Adrenal gland (tissue), 19 donors: Measurements from ENCODE around the gene ACTC1. TPM values are rescaled to one million over a fixed set of nuclear protein-coding genes. Genes with fewer than 3 reads are reported as not detected.

ENCODE experiments used
- DNase-seq, 7 donors: peaks; one replicate each; pipeline ENCODE4 v3.0.0-alpha.2; 2019 to 2020
- H3K27ac ChIP-seq, 5 donors: fragments of 200-600 bp; sonication (generic) in 4 of 5; 1 replicate in 3 of 5; 2 replicates in 2 of 5; pipeline versions ENCODE4 v1.5.1 to v1.8.0; 2016 to 2020; ENCODE audit warnings: mild to moderate bottlenecking in 1 of 5
- H3K27me3 ChIP-seq: fragments of 200-600 bp; 2 replicates; pipeline ENCODE4 v1.8.0; 2021
- H3K36me3 ChIP-seq, 2 donors: fragments of 200-600 bp; replicated peaks in 1 of 2; 1 replicate in 1 of 2; 2 replicates in 1 of 2; pipeline versions ENCODE4 v1.5.1 to v1.8.0; 2018 to 2022
- H3K4me1 ChIP-seq, 2 donors: fragments of 200-600 bp; replicated peaks in 1 of 2; 1 replicate in 1 of 2; 2 replicates in 1 of 2; pipeline versions ENCODE4 v1.5.1 to v1.8.0; 2018 to 2021
- H3K4me3 ChIP-seq, 4 donors: fragments of 200-600 bp; sonication (generic) in 3 of 4; one replicate each; pipeline ENCODE4 v1.5.1; 2016 to 2018
- H3K9me3 ChIP-seq, 3 donors: fragments of 200-600 bp; sonication (generic) in 1 of 3; replicated peaks in 1 of 3; 1 replicate in 2 of 3; 2 replicates in 1 of 3; pipeline versions ENCODE4 v1.5.1 to v1.8.0; 2016 to 2021
- POLR2A ChIP-seq, 2 donors: fragments of 450-650 bp; IDR thresholded peaks; one replicate each; pipeline ENCODE4 v1.6.1; 2017; ENCODE audit warnings: antibody characterized with exemption in 2 of 2, mild to moderate bottlenecking in 2 of 2, moderate library complexity in 1 of 2
- WGBS, 4 donors: extraction: QIAGEN DNeasy Blood & Tissue Kit in 2 of 4; methylation state at CpG; one replicate each; pipeline versions ENCODE4 v1.1.5 to v1.1.7; 2013 to 2017; 5-methylcytosine and 5-hydroxymethylcytosine counted together
- intact Hi-C, 2 donors: fragments of 100-400 bp; cut with DNase I; formaldehyde crosslinking; loops; one replicate each; pipeline versions ENCODE4 v1.14.1 to v1.15.0; 2022 to 2023
- long read RNA-seq, 10 donors: library from polyadenylated mRNA in 3 of 10; unstranded in 2 of 10; stranded (forward) in 1 of 10; transcript quantifications; one replicate each; pipeline ENCODE4 v2.0.0 and lab custom pipeline, GENCODE V29; 2021 to 2026
- polyA plus RNA-seq, 3 donors: library from polyadenylated mRNA; stranded (reverse); fragments of 200-250 nt in 2 of 3; fragments of 350-450 nt in 1 of 3; fragmentation: Illumina TruSeq in 1 of 3; extraction: RNeasy Lipid Tissue Mini Kit (QIAGEN cat#74804) in 1 of 3; gene quantifications; one replicate each; pipeline ENCODE4 v1.2.3, GENCODE V29; 2013 to 2014
- total RNA-seq, 9 donors: library from RNA; depleted of rRNA in 4 of 9; stranded (reverse); fragments of >200 nt in 4 of 9; fragments of 120-200 nt in 1 of 9; fragmentation: NEBNext Ultra II Directional in 1 of 9; extraction: Animal tissue kit (Norgen Biotek cat#: 25700) in 1 of 9; gene quantifications; one replicate each; pipeline versions ENCODE4 v1.1.0 to v1.2.4, GENCODE V29; 2013 to 2023
- TF ChIP-seq, protein P1 (sequence below), 6 experiments: fragments of 450-650 bp in 4 of 6; fragments of 200-600 bp in 2 of 6; sonication (generic) in 1 of 6; IDR thresholded peaks; 1 replicate in 5 of 6; 2 replicates in 1 of 6; pipeline versions ENCODE4 v1.5.1 to v1.8.0; 2016 to 2021; ENCODE audit warnings: antibody characterized with exemption in 6 of 6, mild to moderate bottlenecking in 2 of 6, moderate library complexity in 1 of 6
- donor health status: healthy with polysubstance abuse.
- donor health status: Bipolar disorder and iron deficiency.
- donor health status: DM: yes; HTN: yes; CAD: no.
- donor health status: DM: no; HTN: no; CAD: no.
- donor health status: DM: no; HTN: no; CAD: no.
- donor health status: DM: yes; HTN: yes; CAD: no.

Gene ACTC1
- total RNA-seq: under 1 TPM in 6 of 9 donors, not detected in 3; 0.11 to 0.81 (median 0.48) TPM
- 1 to 10 TPM; 1.2 to 7.3 (median 6.4) TPM for polyA plus RNA-seq
- long read RNA-seq, donor 1, transcript ACTC1-201 (7 exons, 3,694 nt): major isoform, 5 of 5 reads
- long read RNA-seq, donor 1, partial matches to known transcripts: 0 of 5 reads
- long read RNA-seq, donor 1, other reads (novel, unspliced or antisense): 0 of 5 reads
- long read RNA-seq, donor 2, transcript ACTC1-201 (7 exons, 3,694 nt): major isoform, 7 of 7 reads
- long read RNA-seq, donor 2, partial matches to known transcripts: 0 of 7 reads
- long read RNA-seq, donor 2, other reads (novel, unspliced or antisense): 0 of 7 reads
- long read RNA-seq, donor 3, transcript ACTC1-201 (7 exons, 3,694 nt): major isoform, 6 of 6 reads
- long read RNA-seq, donor 3, partial matches to known transcripts: 0 of 6 reads
- long read RNA-seq, donor 3, other reads (novel, unspliced or antisense): 0 of 6 reads
- long read RNA-seq, donor 4: 0 reads
- long read RNA-seq, donor 5, partial matches to known transcripts: 1 of 1 reads
- long read RNA-seq, donor 5, other reads (novel, unspliced or antisense): 0 of 1 reads
- long read RNA-seq, donor 6, partial matches to known transcripts: 3 of 4 reads
- long read RNA-seq, donor 6, other reads (novel, unspliced or antisense): 1 of 4 reads
- long read RNA-seq, donor 7, transcript ACTC1-201 (7 exons, 3,694 nt): major isoform, 19 of 32 reads
- long read RNA-seq, donor 7, partial matches to known transcripts: 13 of 32 reads
- long read RNA-seq, donor 7, other reads (novel, unspliced or antisense): 0 of 32 reads
- long read RNA-seq, donor 8: 0 reads
- long read RNA-seq, donor 9, transcript ACTC1-201 (7 exons, 3,694 nt): major isoform, 8 of 17 reads
- long read RNA-seq, donor 9, partial matches to known transcripts: 9 of 17 reads
- long read RNA-seq, donor 9, other reads (novel, unspliced or antisense): 0 of 17 reads
- long read RNA-seq, donor 10, partial matches to known transcripts: 0 of 1 reads
- long read RNA-seq, donor 10, other reads (novel, unspliced or antisense): 0 of 1 reads

- no peak for TF ChIP-seq POLR2A (IDR thresholded peaks at IDR 0.05)
- TF ChIP-seq, protein P1, sequence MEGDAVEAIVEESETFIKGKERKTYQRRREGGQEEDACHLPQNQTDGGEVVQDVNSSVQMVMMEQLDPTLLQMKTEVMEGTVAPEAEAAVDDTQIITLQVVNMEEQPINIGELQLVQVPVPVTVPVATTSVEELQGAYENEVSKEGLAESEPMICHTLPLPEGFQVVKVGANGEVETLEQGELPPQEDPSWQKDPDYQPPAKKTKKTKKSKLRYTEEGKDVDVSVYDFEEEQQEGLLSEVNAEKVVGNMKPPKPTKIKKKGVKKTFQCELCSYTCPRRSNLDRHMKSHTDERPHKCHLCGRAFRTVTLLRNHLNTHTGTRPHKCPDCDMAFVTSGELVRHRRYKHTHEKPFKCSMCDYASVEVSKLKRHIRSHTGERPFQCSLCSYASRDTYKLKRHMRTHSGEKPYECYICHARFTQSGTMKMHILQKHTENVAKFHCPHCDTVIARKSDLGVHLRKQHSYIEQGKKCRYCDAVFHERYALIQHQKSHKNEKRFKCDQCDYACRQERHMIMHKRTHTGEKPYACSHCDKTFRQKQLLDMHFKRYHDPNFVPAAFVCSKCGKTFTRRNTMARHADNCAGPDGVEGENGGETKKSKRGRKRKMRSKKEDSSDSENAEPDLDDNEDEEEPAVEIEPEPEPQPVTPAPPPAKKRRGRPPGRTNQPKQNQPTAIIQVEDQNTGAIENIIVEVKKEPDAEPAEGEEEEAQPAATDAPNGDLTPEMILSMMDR (IDR thresholded peaks at IDR 0.05): peak in 1 of 6 experiments; percentile 8
- Histone ChIP-seq H3K4me3 (no peak within 1 kb of the TSS), H3K4me1 (peaks cover 0 to 10% of the 10 kb centered on the region in 2 donors), H3K9me3 (no peaks in the 10 kb centered on the region), H3K27me3 (peaks cover 13% of the 10 kb centered on the region), H3K27ac (peak within 1 kb of the TSS in 1 of 5 donors; percentile 26), H3K36me3 (no peaks in the 10 kb centered on the region)
- intact Hi-C loops: no loop called here
- WGBS, 4 donors: 9% methylated on average over 4 to 44 of the region's 44 CpGs
- DNase-seq: peak; percentile 41 to 72 (median 66)
These were observed at the start of gene ACTC1 for GRCh38 chr15:34795267-34796081. Gene ACTC1 (minus strand): TSS chr15:34795549. CDS start chr15:34794808, 741 bp downstream.

DNA sequence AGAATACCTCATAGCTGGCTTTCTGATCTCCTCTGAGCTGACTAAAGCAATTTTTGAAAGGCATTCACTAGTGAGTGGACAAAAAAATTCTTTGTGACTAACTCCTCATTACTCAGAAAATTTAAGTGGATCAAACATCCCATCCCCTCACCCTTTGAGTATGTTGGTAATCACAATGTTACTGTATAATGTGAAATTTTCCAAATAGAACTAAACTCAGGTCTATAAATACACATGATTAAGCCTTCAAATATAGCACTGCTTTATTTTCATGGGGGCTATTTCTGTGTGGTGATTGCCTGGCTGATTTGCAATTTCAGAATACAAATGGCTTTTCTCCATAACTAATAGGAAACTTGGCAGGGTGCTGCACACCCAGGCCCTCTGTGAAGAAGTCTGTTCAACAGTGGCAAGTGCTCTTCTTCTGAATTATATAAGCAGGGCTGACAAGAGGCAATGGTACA, 45.9 kb upstream of the ACTC1 start:
- no peaks in the 10 kb centered on the region for H3K4me1 ChIP-seq
- no peaks in the 10 kb centered on the region for H3K27me3 ChIP-seq
- H3K9me3 ChIP-seq: no peaks in the 10 kb centered on the region
- TF ChIP-seq POLR2A (IDR thresholded peaks at IDR 0.05): no peak
- TF ChIP-seq, protein P1 (IDR thresholded peaks at IDR 0.05): no peak
- H3K36me3 ChIP-seq: no peaks in the 10 kb centered on the region
- H3K27ac ChIP-seq: no peak overlapping the region
- no peak overlapping the region for H3K4me3 ChIP-seq
- intact Hi-C loops: loop anchor here in 1 of 2 donors (10.0 kb wide), 1 partner anchor 116 kb away; no protein-coding TSS in a partner anchor
- no peak for DNase-seq

- Histone ChIP-seq H3K4me3 (no peak overlapping the region), H3K36me3 (no peaks in the 10 kb centered on the region), H3K4me1 (no peaks in the 10 kb centered on the region), H3K27me3 (no peaks in the 10 kb centered on the region), H3K9me3 (no peaks in the 10 kb centered on the region), H3K27ac (no peak overlapping the region)
- WGBS, 4 donors: 91 to 93% (median 92%) methylated on average over 3 of the region's 3 CpGs
- no peak for TF ChIP-seq POLR2A (IDR thresholded peaks at IDR 0.05)
- TF ChIP-seq, protein P1 (IDR thresholded peaks at IDR 0.05): no peak
- intact Hi-C loops: no loop called here
- DNase-seq: no peak
These were observed 42.9 kb upstream of the ACTC1 start for GRCh38 chr15:34838282-34838681.
